ENCODE results near the gene NDST3. TPM values are rescaled to one million over a fixed set of nuclear protein-coding genes. Genes with fewer than 3 reads are reported as not detected.
"Not testable (repeated sequence)": the region's sequence is repeated elsewhere in the genome, so short reads cannot be mapped to it uniquely, and the experiment has no call there.

NDST3 gene
- total RNA-seq, 2 donors from 2014 or later, result not detected

DNA sequence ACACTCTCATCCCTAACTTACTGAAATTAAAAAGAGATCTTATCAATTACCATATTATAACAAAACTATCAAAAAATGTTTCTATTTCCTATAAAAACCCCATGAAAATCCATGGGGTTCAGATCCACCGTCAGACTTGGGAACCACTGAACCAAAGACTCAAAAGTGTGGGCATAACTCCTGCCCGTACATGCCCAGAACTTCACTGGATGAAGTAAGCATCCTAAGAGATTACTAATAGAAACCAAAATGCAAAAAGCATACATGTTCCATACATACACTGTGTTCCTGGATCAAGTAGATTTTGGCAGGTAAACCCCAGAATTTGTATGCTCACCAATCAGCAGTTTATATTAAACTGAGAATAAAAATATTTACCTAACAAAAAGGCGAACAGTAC lies 252.4 kb downstream of the NDST3 start:
- H3K4me3 Mint-ChIP-seq, result no peak overlapping the region
- DNase-seq, result no peak
- no peak for ATAC-seq (replicated peaks in 1 of 2)
- no peaks in the 10 kb centered on the region for H3K27me3 Mint-ChIP-seq (ENCODE audit: low read depth)
- peaks cover 0 to 2% of the 10 kb centered on the region in 2 donors for H3K36me3 Mint-ChIP-seq (ENCODE audit: insufficient read depth in 2 of 2)
- peaks cover 10% of the 10 kb centered on the region for H3K4me1 Mint-ChIP-seq (ENCODE audit: low read depth)
- H3K9me3 Mint-ChIP-seq, result no peaks in the 10 kb centered on the region
- H3K27ac Mint-ChIP-seq, result no peak overlapping the region

DNA sequence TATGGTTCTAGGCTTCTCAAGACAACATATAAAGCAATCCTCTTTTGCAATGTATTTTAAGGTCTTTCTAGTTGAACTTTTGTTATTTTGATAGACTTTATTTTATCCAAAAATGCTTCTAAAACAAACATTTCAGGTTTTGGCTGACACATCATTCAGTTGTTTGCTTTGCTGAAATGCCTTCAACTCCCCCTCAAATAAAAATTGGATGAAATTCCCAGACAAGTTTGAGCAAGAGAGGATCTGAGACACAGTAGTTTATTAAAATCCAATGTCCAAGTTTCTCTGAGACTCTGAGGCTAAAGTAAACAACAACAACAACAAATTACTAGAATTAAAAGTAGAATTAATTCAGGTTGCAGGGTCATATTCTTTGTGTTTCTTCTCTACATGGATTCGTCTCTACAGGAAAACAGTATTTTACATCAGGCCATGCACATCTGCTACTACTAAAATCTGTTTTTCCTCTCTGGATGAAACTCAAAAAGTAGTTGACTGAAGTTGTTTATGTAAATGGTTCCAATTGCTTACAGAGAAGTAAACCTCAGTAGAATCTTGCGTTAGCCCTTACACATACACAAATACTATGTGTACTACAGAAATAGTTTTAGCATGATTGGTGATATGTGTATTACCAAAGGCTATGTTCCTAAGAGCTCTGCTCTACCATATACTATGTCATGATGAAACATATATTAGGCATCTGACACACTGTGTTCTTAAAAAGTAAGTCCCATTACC lies 253.6 kb downstream of the NDST3 start:
- DNase-seq, result no peak
- Mint-ChIP-seq H3K9me3 (no peaks in the 10 kb centered on the region), H3K27me3 (ENCODE audit: low read depth) (no peaks in the 10 kb centered on the region), H3K4me1 (ENCODE audit: low read depth) (peaks cover 9% of the 10 kb centered on the region), H3K27ac (no peak overlapping the region), H3K36me3 (ENCODE audit: insufficient read depth in 2 of 2) (no peaks in the 10 kb centered on the region), H3K4me3 (no peak overlapping the region)
- no peak for ATAC-seq (replicated peaks in 1 of 2)

DNA sequence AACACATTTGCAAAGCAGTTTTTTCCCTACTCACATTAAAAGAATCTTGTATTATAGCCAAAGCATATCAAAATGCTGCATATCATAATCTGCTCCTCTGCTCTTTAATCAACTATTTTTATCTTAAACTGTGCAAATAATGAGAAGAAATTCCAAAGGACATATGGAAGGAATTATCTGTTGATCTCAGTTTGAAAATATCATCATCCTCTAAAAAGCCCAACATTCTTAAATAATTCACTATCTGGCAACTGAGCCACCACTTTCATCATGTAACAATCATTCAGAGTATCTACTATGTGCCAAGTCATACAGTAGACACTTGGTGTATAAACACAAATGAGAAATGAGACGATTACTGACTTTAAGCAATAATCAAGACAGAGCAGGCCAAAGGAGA lies 255.5 kb downstream of the NDST3 start:
- ATAC-seq (replicated peaks in 1 of 2) (no peak), DNase-seq (no peak)
- no peak overlapping the region for H3K27ac Mint-ChIP-seq
- no peaks in the 10 kb centered on the region for H3K9me3 Mint-ChIP-seq
- H3K4me1 Mint-ChIP-seq (ENCODE audit: low read depth), result no peaks in the 10 kb centered on the region
- H3K27me3 Mint-ChIP-seq (ENCODE audit: low read depth), result no peaks in the 10 kb centered on the region
- no peaks in the 10 kb centered on the region for H3K36me3 Mint-ChIP-seq (ENCODE audit: insufficient read depth in 2 of 2)
- H3K4me3 Mint-ChIP-seq, result no peak overlapping the region

DNA sequence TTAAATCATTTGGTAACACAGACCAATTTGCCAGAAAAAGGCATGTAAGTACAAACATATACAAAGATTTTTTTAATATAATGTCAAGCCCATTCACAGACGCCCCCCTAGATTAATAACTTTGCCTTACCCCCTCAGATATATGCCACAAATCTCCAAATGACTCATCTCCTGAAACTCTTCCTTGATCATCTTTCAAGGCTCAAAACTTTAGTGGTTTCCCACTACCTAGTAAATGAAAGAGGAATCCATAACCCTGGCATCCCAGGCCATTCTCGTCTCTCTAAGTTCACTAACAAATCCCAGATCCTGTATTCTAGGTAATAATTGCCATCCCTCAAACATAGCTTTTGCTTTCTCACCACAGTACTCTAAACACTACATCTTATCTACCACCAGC lies 256.7 kb downstream of the NDST3 start:
- no peaks in the 10 kb centered on the region for H3K9me3 Mint-ChIP-seq
- DNase-seq (no peak), ATAC-seq (replicated peaks in 1 of 2) (no peak)
- H3K4me1 Mint-ChIP-seq (ENCODE audit: low read depth), result no peaks in the 10 kb centered on the region
- H3K4me3 Mint-ChIP-seq, result no peak overlapping the region
- no peaks in the 10 kb centered on the region for H3K27me3 Mint-ChIP-seq (ENCODE audit: low read depth)
- no peaks in the 10 kb centered on the region for H3K36me3 Mint-ChIP-seq (ENCODE audit: insufficient read depth in 2 of 2)
- no peak overlapping the region for H3K27ac Mint-ChIP-seq

DNA sequence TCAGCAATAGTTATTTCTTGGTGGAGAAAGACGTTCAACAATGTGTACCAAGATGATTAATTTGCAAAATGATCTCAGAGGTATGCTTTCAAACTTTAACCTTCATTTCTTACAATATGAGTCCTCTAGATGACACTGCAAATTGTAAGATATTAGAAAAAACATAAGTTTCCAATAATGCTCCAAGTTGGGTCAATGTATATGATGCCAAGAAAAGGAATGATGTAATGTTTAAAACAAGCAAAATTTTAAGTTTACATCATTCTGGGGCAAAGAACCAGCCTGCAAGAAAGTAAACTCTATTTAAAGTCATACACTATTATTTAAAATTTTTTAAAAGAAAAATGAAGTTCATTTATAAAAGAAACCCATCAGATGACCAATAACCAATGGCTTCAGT lies 262.4 kb downstream of the NDST3 start:
- Mint-ChIP-seq H3K4me1 (ENCODE audit: low read depth) (no peaks in the 10 kb centered on the region), H3K9me3 (no peaks in the 10 kb centered on the region), H3K4me3 (no peak overlapping the region), H3K27ac (no peak overlapping the region), H3K36me3 (ENCODE audit: insufficient read depth in 2 of 2) (no peaks in the 10 kb centered on the region), H3K27me3 (ENCODE audit: low read depth) (no peaks in the 10 kb centered on the region)
- DNase-seq, result no peak
- no peak for ATAC-seq (replicated peaks in 1 of 2)

DNA sequence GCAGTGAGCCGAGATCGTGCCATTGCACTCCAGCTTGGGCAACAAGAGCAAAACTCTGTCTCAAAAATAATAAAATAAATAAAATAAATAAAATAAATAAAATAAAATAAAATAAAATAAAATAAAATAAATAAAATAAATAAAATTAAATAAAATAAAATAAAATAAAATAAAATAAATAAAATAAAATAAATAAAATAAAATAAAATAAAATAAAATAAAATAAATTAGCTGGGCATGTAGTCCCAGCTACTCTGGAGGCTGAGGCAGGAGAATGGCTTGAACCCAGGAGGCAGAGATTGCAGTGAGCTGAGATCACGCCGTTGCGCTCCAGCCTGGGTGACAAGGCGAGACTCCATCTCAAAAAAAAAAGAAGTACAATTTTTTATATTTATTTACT lies 265.3 kb downstream of the NDST3 start:
- ATAC-seq (replicated peaks in 1 of 2); DNase-seq; H3K9me3 Mint-ChIP-seq; H3K27ac Mint-ChIP-seq; H3K36me3 Mint-ChIP-seq (ENCODE audit: insufficient read depth in 2 of 2); H3K27me3 Mint-ChIP-seq (ENCODE audit: low read depth); H3K4me3 Mint-ChIP-seq; H3K4me1 Mint-ChIP-seq (ENCODE audit: low read depth): not testable (repeated sequence)

DNA sequence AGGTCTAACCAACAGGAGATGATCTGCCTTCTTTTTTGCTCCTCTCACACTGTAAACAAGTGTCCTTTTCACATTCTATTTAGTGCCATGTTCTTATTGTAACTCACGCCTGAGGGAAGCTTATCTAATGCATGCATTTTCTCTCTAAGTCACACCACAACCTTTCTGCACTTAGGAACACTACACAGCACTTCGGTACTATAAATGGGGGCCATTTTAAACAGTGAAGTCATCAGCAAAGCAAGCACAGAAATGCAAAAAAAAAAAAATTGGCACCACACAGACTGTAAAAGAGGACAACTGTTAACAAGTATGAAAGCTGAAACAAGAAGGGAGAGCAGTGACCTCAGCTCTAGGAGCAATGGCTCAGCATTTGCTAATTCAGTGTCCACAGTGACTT lies 273.4 kb downstream of the NDST3 start:
- Mint-ChIP-seq H3K9me3 (no peaks in the 10 kb centered on the region), H3K4me1 (ENCODE audit: low read depth) (no peaks in the 10 kb centered on the region), H3K4me3 (no peak overlapping the region), H3K27me3 (ENCODE audit: low read depth) (peaks cover 14% of the 10 kb centered on the region), H3K27ac (no peak overlapping the region), H3K36me3 (ENCODE audit: insufficient read depth in 2 of 2) (no peaks in the 10 kb centered on the region)
- no peak for DNase-seq
- no peak for ATAC-seq (replicated peaks in 1 of 2)

All from activated T-cell treated with anti-CD3 and anti-CD28 coated beads, Interleukin-2, amount 50 U/mL, for 72 hours (primary cell).